Measurements from ENCODE around the gene VAV2. TPM values are rescaled to one million over a fixed set of nuclear protein-coding genes. Genes with fewer than 3 reads are reported as not detected.

VAV2 gene
- total RNA-seq, 1 donor from 2014 or later = 8.3 TPM

GRCh38 chr9:134010310-134011173 lies 18.4 kb upstream of the VAV2 start:
- TF ChIP-seq CTCF (IDR thresholded peaks at IDR 0.05) = no peak
- no peak for TF ChIP-seq POLR2A (IDR thresholded peaks at IDR 0.05)
- no peak for TF ChIP-seq POLR2AphosphoS5 (IDR thresholded peaks at IDR 0.05; ENCODE audit: insufficient read depth in 1 of 2, low read depth in 1 of 2)
- no peaks in the 10 kb centered on the region for H3K27me3 ChIP-seq
- H3K4me3 ChIP-seq = no peak overlapping the region
- no peaks in the 10 kb centered on the region for H3K9me3 ChIP-seq
- H3K4me1 ChIP-seq = no peaks in the 10 kb centered on the region
- intact Hi-C loops (cut with DNase I) = no loop called here
- H3K36me3 ChIP-seq = no peaks in the 10 kb centered on the region
- no peak for DNase-seq (ENCODE audit: extremely low spot score in 2 of 2)
- no peak overlapping the region for H3K27ac ChIP-seq

- no peaks in the 10 kb centered on the region for H3K27me3 ChIP-seq
- TF ChIP-seq POLR2A (IDR thresholded peaks at IDR 0.05) (no peak), POLR2AphosphoS5 (IDR thresholded peaks at IDR 0.05; ENCODE audit: insufficient read depth in 1 of 2, low read depth in 1 of 2) (no peak), CTCF (IDR thresholded peaks at IDR 0.05) (no peak)
- H3K36me3 ChIP-seq = no peaks in the 10 kb centered on the region
- no peaks in the 10 kb centered on the region for H3K9me3 ChIP-seq
- intact Hi-C loops (cut with DNase I) = no loop called here
- no peak for DNase-seq (ENCODE audit: extremely low spot score in 2 of 2)
- H3K4me3 ChIP-seq = no peak overlapping the region
- H3K4me1 ChIP-seq = no peaks in the 10 kb centered on the region
- H3K27ac ChIP-seq = no peak overlapping the region
Observed at GRCh38 chr9:134007571-134007970, 15.4 kb upstream of the VAV2 start.

DNA sequence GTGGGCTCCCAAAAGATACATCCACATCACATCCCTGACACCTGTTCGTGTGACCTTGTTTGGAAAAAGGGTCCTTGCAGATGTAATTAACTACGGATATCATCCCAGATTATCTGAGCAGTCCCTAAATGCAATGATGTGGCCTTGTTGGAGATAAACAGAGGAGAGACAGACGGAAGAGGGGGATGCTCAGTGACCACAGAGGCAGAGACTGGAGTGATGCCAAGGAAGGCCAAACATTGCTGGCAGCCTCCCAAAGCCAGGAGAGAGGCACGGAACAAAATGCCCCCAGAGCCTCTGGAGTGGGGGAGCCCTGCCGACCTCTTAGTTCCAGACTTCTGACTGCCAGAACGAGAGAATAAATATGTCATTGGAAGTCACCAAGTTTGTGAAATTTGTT lies 15.0 kb upstream of the VAV2 start:
- no peak for TF ChIP-seq POLR2AphosphoS5 (IDR thresholded peaks at IDR 0.05; ENCODE audit: insufficient read depth in 1 of 2, low read depth in 1 of 2)
- no peak for TF ChIP-seq POLR2A (IDR thresholded peaks at IDR 0.05)
- no peak for TF ChIP-seq CTCF (IDR thresholded peaks at IDR 0.05)
- DNase-seq (ENCODE audit: extremely low spot score in 2 of 2) = no peak

GRCh38 chr9:134005381-134005780 lies 13.3 kb upstream of the VAV2 start:
- H3K27ac ChIP-seq = no peak overlapping the region
- TF ChIP-seq CTCF (IDR thresholded peaks at IDR 0.05) (no peak), POLR2AphosphoS5 (IDR thresholded peaks at IDR 0.05; ENCODE audit: insufficient read depth in 1 of 2, low read depth in 1 of 2) (no peak), POLR2A (IDR thresholded peaks at IDR 0.05) (no peak)
- H3K36me3 ChIP-seq = no peaks in the 10 kb centered on the region
- H3K4me1 ChIP-seq = no peaks in the 10 kb centered on the region
- no peak overlapping the region for H3K4me3 ChIP-seq
- intact Hi-C loops (cut with DNase I) = no loop called here
- no peaks in the 10 kb centered on the region for H3K27me3 ChIP-seq
- no peaks in the 10 kb centered on the region for H3K9me3 ChIP-seq
- DNase-seq (ENCODE audit: extremely low spot score in 2 of 2) = no peak

More for the DNA sequence above, 15.0 kb upstream of the VAV2 start:
- intact Hi-C loops (cut with DNase I) = no loop called here
- Histone ChIP-seq H3K27me3 (no peaks in the 10 kb centered on the region), H3K27ac (no peak overlapping the region), H3K36me3 (no peaks in the 10 kb centered on the region), H3K9me3 (no peaks in the 10 kb centered on the region), H3K4me1 (no peaks in the 10 kb centered on the region), H3K4me3 (no peak overlapping the region)

- Histone ChIP-seq H3K27me3 (no peaks in the 10 kb centered on the region), H3K27ac (no peak overlapping the region), H3K4me3 (no peak overlapping the region), H3K9me3 (no peaks in the 10 kb centered on the region), H3K36me3 (no peaks in the 10 kb centered on the region), H3K4me1 (no peaks in the 10 kb centered on the region)
- no peak for DNase-seq (ENCODE audit: extremely low spot score in 2 of 2)
- TF ChIP-seq POLR2AphosphoS5 (IDR thresholded peaks at IDR 0.05; ENCODE audit: insufficient read depth in 1 of 2, low read depth in 1 of 2) (no peak), CTCF (IDR thresholded peaks at IDR 0.05) (no peak), POLR2A (IDR thresholded peaks at IDR 0.05) (no peak)
- intact Hi-C loops (cut with DNase I) = no loop called here
Observed at GRCh38 chr9:134004881-134005280, 12.8 kb upstream of the VAV2 start.
